GM19043 (cell line): ENCODE measurements around the gene CISD3.

Source experiments
- ATAC-seq: cut with Tn5 transposase; IDR thresholded peaks from one replicate; pipeline ENCODE4 v1.9.1; 2021; ENCODE audit warnings: low read depth; ENCODE audit not compliant: unreplicated experiment

Gene CISD3

DNA sequence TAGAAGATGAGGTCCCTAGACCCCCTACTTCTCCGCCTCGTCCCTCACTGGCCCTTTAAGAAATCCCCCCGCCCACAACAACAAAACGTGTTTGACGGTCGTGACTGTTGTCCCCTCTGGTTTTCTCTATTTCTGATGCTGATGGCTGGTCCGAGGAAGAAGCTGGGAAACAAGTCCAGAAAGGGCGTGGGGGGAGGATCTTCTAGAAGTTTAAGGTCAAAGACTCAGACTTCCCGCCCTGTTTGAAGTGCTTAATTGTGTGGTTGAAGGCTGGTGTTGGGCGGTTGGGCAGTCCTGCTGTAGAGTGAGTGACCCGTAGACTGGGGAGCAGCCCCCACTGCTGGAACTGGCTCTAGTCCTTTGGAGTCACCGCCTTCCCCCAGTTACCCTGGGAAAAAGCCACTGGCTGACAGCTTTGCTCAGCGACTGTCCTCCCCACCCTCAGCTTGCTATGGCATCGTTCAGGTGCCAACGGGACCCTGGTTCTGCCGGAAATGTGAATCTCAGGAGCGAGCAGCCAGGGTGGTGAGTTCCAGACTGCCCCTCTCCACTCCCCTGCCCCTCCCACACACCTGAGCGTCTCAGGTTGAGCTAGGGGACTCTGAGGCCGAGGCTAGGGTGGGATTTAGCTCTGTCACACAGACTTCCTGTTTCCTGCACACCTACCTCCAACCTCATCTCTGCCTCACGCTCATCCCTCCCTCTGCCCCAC, 23.5 kb upstream of the CISD3 start:
- no peak for ATAC-seq

DNA sequence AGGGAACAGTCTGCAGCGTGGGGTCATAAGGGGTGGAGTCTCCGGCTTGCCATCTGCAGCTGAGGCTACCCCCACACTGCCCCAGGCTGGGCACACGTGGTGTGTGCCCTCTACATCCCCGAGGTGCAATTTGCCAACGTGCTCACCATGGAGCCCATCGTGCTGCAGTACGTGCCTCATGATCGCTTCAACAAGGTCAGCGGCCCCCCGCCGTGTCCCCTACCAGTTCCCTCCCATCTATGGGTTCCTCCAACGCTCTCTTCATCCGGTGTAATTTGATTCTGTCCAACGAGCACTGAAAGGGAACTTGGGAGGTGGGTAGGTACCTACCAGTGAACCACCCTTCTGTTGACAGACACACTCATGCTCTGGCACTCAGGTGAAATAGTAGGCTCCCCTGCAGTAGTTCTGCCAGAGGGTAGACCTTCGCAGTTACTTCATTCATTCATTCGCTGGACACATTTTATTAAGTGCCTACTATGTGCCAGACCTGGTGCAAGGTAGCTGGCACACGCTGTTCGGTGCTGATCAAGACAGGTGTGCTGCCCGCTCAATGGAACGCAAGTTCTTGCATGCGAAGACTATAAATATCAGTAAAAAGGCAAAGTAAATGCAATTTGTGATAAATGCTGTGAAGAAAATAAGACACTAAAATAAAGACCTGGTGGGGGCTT, 22.3 kb upstream of the CISD3 start:
- ATAC-seq = no peak

DNA sequence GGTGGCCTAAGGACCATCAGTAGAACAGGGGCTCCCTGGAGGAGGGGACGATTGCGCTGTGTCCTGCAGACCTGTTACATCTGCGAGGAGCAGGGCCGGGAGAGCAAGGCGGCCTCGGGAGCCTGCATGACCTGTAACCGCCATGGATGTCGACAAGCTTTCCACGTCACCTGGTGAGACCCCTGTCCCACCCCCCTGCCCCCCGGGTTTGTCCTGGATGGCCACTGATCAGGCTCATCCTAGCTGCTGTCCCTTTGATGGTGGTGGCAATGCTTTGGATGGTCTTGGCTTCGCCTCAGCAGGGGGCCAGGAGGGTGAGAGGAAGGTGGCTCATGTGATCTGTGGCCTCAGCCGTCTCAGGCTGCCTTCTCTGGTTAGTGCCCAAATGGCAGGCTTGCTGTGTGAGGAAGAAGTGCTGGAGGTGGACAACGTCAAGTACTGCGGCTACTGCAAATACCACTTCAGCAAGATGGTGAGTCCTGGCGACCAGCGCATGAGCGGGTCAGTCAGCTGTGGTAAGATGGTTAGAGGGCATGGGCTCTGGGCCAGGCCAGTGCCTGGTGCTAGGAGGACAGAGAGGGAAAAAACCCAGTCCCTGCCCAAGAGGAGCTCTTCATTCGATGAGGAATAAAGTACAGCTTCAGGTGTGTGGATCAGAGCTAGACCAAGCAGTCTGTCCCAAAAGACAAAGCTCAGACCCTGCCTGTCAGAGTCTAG, 20.9 kb upstream of the CISD3 start:
- no peak for ATAC-seq

DNA sequence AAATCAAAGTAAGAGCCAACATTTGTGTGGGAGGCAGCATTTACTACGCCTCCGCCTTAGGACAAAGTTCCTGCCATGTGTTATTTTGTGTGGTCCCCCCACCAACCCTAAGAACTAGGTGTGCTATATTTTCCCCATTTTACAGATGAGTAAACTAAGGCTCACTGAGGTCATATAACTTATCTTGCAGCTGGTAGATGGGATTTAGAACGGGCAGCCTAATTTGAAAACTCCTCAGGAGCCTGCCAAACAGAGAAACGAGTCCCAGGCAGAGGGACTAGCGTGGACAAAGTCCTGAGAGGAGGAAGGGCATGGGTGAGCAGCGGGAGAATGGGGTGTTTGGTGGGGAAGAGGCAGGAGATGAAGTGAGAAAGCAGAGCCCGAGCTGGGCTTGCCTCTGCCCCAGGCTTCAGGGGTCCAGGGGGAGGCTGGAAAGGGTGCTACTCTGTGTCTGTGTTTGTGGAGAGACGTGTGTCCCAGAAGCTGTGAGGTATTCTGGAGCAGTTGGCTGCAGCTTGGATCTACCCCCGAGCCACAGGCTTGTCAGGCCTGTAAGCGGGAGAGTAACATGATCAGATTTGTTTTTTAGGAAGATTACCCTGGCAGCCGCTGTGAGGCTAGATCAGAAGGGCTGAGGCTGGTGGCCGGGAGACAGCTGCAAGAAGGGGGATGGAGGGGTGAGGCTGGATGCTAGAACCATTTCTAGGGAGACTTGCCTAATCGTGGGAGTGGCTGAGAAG, 20.1 kb upstream of the CISD3 start:
- no peak for ATAC-seq

DNA sequence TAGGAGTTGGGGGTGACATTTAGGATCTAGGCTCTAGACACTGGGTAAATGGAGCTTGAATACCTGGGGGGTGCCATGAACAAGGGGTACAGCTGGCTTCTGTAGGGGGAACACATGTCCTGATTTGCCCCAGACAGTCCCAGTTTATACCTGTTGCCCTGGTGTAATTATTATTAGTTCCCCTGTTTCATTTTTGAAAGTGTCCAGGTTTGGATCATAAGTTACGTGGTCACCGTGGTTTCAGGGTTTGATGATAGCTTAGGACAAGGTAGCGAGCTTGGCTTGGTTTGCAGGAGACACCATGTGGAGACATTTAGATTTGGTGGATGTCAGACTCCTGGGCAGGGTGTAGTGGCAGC, 19.6 kb upstream of the CISD3 start:
- no peak for ATAC-seq

DNA sequence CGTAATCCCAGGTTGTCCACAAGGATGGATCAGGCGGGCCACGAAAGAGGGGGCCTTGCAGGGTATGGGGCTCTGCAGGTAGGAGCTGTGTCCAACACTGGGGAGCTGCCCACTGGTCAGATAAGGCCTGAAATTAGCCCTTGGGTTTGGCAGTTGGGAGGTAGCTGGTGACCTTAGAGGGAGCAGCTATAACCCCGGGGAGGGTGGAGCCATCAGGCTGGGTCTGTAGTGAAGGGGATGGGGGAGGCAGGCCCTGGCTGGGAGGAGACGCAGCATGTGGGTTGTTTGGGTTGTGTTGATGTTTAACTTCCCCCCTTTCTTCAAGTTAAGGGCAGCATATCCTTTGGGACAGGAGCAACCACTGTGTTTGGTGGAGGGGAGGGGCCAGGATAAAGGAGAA, 19.2 kb upstream of the CISD3 start:
- ATAC-seq = no peak

DNA sequence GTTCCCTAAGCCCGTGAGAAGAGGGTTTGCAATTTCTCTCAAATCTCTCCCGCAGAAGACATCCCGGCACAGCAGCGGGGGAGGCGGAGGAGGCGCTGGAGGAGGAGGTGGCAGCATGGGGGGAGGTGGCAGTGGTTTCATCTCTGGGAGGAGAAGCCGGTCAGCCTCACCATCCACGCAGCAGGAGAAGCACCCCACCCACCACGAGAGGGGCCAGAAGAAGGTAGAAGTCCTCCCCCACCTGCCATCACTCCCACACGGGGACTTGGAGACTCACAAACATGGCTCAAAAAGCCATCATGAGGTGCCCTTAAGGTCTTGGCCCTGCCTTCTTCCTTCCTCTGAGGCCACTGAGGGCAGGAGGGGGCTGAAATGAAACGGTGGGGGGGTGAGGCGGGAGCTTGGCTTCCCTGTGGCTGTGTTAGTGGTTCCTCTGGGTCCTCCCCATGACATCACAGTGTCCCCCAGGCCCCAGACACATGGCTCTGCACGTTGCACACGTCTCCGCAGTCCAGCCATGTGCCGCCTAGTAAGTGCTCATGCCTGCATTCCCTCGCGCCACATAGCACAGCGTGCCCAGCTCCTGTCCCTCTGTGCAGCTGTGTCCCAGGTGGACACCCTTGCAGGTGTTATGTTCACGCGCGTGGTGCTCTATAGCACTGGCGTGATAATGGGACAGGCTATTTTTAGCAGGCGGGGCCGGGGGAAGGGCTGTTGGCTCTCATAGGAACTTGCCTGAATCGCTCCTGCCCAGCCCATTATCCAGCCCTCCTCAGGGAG, 18.2 kb upstream of the CISD3 start:
- ATAC-seq = no peak

DNA sequence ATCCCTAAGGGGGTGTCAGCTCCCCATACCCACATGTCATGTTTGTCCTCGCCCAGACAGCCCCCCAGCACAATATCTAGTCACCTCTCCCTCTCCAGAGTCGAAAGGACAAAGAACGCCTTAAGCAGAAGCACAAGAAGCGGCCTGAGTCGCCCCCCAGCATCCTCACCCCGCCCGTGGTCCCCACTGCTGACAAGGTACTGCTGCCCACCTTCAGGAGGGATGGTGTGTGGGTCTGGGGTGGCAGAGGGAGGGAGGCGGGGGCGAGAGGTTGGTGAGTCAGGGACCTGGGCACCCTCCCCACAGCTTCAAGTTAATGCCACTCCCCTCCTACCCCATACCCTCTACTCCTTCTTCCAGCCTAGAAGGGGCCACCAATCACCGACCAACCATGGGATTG, 17.5 kb upstream of the CISD3 start:
- ATAC-seq = no peak

DNA sequence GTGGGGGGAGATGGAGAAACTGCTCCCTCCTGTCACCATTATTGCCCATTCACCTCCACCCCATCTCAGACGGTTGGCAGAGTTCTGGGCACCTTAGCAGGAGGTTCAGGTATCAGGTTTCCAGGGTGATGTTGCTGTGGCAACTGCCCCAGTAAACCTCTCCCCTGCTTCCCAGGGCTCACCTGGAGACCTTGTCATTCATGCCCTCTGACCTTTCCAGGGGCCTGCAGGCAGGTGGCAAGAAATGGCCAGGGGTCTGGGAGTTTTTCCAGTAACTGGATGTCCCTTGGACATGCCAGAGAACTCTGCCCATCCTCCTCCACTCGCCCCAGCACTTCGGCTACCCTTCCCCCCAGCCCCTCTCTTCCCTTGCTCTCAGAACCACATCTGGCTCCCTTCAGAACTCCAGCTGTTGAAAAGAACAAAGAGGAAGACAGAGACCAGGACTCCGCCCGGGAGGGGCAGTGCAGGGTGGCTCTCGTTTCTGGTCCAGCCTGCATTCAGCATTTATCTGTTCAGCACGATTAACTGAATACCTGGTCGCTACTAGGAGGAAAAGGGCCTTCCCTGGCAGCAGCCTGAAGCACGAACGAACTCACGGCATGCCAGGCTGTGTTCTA, 16.6 kb upstream of the CISD3 start:
- ATAC-seq = no peak

DNA sequence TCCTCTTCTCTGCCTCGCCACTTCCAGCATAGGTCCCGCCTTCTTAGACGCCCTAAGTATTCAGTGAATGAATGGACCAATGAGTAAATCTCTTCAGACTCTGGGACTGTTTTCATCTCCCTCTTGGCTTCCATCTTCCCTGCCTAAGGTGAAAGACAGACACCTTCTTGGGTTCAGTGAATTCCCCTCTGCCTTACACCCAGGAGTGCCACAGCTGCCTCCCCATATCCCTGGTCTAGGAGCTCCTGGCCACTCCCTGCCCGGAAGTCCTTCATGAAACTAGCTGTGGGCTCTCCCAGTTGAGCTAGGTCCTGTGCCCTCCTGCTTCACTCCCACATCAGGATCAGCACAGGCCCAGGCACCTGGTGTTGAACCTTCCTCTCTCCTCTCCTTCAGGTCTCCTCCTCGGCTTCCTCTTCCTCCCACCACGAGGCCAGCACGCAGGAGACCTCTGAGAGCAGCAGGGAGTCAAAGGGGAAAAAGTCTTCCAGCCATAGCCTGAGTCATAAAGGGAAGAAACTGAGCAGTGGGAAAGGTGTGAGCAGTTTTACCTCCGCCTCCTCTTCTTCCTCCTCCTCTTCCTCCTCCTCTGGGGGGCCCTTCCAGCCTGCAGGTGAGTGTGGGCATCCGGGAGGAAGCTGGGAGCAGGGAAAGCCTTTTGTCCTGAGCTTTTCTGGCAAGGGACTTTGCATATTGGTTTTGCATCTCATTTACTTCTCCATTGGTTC, 14.8 kb upstream of the CISD3 start:
- no peak for ATAC-seq

DNA sequence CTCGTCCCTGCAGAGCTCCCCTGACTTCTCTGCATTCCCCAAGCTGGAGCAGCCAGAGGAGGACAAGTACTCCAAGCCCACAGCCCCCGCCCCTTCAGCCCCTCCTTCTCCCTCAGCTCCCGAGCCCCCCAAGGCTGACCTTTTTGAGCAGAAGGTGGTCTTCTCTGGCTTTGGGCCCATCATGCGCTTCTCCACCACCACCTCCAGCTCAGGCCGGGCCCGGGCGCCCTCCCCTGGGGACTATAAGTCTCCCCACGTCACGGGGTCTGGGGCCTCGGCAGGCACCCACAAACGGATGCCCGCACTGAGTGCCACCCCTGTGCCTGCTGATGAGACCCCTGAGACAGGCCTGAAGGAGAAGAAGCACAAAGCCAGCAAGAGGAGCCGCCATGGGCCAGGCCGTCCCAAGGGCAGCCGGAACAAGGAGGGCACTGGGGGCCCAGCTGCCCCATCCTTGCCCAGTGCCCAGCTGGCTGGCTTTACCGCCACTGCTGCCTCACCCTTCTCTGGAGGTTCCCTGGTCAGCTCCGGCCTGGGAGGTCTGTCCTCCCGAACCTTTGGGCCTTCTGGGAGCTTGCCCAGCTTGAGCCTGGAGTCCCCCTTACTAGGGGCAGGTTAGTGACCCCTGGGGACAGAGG, 13.7 kb upstream of the CISD3 start:
- no peak for ATAC-seq

DNA sequence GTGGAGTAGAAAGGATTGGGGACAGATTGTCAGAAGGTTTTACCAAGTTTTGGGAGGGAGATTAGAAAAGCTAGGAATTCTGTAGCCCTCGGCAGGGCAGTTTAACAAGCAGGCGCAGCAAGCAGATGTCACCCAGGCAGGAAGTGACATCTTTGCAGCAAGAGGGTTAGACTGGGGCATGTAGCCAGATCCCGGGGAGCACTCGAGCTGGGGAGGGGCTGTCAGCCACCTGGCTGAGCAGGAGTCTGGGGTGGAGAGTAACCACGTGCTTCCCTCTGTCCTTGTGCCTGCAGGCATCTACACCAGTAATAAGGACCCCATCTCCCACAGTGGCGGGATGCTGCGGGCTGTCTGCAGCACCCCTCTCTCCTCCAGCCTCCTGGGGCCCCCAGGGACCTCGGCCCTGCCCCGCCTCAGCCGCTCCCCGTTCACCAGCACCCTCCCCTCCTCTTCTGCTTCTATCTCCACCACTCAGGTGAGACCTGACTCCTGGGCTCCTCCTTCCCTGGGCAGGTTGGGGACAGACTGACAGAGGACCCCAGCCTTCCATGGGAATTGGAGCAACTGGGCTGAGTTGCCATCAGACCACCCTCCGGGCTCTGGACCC, 12.9 kb upstream of the CISD3 start:
- ATAC-seq = no peak

DNA sequence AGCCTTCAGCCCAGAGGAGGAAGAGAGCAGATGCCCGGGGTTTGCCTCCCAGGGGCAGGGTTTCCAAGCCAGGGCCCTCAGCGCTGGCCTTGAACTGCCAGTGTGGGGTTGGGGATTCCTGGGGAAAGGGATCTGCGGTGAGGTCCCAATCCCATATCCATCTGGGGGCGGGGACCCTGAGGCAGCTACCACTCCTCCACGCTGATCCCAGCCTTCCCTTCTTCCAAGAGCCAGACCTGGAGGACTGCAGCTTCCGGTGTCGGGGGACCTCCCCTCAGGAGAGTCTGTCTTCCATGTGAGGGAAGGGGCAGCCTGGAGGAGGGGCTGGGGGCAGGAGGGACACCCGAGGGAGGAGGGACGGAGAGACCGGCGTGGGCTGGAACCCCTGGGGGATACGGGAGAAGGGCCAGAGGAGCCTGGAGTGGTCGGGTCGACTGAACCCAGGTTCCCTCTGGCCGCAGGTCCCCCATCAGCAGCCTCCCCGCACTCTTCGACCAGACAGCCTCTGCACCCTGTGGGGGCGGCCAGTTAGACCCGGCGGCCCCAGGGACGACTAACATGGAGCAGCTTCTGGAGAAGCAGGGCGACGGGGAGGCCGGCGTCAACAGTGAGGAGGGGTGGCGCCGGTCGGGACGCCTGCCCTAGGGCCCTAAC, 10.7 kb upstream of the CISD3 start:
- no peak for ATAC-seq

DNA sequence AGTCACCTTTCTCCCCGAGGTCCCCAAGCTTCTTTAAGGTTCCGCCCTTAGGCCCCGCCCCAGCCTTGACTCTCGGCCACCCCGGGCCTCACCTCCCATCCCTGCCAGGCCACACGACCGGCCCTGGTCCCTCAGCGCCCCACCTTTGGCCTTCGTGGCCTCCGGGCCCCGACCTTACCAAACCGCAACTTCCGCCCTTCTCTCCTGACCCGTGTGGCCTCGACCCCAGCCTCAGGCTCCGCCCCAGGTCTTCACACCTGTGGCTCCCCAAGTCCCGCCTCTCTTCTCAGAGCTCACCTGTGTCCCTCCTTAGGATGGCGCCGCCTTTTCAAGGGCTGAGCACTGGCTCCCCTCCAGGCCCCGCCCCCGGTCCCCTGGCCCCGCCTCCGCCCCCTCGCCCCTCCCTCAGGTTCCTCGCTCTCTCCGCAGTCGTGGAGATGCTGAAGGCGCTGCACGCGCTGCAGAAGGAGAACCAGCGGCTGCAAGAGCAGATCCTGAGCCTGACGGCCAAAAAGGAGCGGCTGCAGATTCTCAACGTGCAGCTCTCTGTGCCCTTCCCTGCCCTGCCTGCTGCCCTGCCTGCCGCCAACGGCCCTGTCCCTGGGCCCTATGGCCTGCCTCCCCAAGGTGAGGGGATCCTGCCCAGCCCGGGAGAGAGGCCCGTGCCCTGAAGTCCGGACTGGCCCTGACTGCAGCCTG, 10.0 kb upstream of the CISD3 start:
- ATAC-seq = no peak

DNA sequence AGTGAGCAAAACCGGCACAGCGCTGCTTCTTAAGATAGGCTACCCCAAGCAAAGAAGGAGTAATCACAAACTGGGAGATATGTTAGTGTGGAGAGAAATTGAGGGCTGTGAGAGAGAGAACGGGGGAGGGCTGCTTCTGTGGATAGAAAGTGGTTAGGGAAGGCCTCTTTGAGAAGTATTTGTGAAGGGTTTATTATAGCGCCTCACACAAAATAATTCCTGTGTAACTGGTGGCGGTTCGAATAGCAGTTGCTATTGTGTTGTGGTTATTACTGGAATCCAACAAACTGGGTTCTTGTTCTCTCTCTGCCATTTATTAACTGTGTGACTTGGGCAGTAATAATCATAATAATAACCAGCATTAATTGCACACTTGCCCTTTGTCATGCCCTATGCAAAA, 9.2 kb upstream of the CISD3 start:
- no peak for ATAC-seq

DNA sequence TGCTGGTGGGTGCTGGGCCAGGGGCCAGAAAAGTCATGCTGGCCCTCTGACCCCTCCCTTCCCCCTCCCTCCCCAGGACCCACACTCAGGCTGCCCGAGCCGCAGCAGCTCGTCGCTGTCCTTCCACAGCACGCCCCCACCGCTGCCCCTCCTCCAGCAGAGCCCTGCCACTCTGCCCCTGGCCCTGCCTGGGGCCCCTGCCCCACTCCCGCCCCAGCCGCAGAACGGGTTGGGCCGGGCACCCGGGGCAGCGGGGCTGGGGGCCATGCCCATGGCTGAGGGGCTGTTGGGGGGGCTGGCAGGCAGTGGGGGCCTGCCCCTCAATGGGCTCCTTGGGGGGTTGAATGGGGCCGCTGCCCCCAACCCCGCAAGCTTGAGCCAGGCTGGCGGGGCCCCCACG, 8.3 kb upstream of the CISD3 start:
- no peak for ATAC-seq

DNA sequence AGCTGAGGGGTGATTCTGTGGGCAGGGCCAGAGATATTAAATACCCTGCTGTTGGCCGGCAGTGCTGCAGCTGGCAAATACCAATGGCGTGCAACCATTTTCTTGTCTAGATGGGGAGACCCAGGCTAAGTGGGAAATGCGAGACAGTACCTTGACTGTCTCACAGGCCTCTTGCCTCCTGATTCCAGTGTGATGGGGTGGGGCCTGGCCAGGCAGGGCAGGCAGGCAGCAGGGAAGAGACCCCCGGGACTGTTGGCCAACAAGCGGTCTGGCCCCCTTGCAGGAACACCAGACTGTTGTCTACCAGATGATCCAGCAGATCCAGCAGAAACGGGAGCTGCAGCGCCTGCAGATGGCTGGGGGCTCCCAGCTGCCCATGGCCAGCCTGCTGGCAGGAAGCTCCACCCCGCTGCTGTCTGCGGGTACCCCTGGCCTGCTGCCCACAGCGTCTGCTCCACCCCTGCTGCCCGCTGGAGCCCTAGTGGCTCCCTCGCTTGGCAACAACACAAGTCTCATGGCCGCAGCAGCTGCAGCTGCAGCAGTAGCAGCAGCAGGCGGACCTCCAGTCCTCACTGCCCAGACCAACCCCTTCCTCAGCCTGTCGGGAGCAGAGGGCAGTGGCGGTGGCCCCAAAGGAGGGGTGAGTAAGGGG, 5.7 kb upstream of the CISD3 start:
- ATAC-seq = no peak
